ENCODE measurements around the gene CYSTM1. TPM values are rescaled to one million over a fixed set of nuclear protein-coding genes. Genes with fewer than 3 reads are reported as not detected.

Gene CYSTM1
- total RNA-seq, 1 experiment from 2014 or later = 43.3 TPM

DNA sequence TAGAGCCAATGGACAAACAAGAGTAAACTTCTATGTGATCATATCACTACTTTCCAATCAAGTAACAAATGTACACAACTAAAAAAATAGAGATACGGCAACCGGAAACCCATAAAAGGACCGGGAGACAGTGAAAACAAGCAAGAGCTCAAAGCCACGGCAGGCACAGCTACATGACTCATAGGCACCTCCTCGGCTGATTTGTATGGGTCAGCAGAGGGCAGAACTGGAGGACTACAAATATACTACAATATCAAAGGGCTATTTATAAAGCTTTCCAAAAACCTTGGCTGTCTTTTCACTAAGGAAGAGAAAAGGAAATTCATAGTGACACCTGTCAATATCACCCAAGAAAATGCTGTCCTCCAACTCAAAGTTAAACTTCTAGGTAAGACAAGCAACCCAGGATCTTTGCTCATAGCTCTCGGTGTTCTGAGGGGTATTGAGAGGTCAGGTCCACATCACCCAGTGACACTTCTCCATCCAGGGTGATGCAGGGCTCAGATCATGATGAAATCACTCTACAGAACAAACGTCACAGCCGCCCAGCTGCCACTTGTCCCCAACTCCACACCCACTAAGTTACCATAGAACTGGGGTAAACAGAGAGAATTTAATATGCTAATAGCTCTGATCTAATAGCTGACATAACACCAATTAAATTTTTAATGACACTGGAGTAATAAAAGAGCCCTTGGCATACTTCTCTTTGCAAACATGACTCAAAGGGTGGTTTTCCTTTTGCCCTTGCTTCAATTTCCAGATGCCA lies 86.6 kb downstream of the CYSTM1 start:
- peak; percentile 92 for ATAC-seq
- H3K9me3 ChIP-seq (ENCODE audit: low read length) = no peaks in the 10 kb centered on the region
- H3K4me1 ChIP-seq (ENCODE audit: insufficient read depth, low read length) = peaks cover 26% of the 10 kb centered on the region
- H3K4me2 ChIP-seq (ENCODE audit: low read length) = peak overlapping the region; percentile 71
- TF ChIP-seq, protein P1, sequence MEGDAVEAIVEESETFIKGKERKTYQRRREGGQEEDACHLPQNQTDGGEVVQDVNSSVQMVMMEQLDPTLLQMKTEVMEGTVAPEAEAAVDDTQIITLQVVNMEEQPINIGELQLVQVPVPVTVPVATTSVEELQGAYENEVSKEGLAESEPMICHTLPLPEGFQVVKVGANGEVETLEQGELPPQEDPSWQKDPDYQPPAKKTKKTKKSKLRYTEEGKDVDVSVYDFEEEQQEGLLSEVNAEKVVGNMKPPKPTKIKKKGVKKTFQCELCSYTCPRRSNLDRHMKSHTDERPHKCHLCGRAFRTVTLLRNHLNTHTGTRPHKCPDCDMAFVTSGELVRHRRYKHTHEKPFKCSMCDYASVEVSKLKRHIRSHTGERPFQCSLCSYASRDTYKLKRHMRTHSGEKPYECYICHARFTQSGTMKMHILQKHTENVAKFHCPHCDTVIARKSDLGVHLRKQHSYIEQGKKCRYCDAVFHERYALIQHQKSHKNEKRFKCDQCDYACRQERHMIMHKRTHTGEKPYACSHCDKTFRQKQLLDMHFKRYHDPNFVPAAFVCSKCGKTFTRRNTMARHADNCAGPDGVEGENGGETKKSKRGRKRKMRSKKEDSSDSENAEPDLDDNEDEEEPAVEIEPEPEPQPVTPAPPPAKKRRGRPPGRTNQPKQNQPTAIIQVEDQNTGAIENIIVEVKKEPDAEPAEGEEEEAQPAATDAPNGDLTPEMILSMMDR (conservative IDR thresholded peaks at IDR 0.05; ENCODE audit: low read depth, low read length) = peak; percentile 39; the same call in 1 of the 2 replicates
- TF ChIP-seq EZH2phosphoT487 (IDR thresholded peaks at IDR 0.05; ENCODE audit: borderline replicate concordance, low read length) = no peak
- H3K36me3 ChIP-seq (ENCODE audit: low read depth, low read length) = peaks cover 15% of the 10 kb centered on the region
- no peaks in the 10 kb centered on the region for H4K20me1 ChIP-seq (ENCODE audit: low read length)
- ChIA-PET POLR2A (ENCODE audit: unreplicated experiment) (interaction anchor here (0.5 to 2.2 kb wide), 9 partner anchors 10 to 1375 kb away, joined by 3 to 21 read pairs (median 6); partner anchors contain the start of genes HBEGF and HDAC3), CTCF (interaction anchor here (0.5 to 2.6 kb wide), 8 partner anchors 15 to 90 kb away, joined by 3 to 40 read pairs (median 4); partner anchors contain the start of gene HBEGF)
- intact Hi-C loops (cut with micrococcal nuclease) = loop anchor here (1.0 to 5.0 kb wide), 4 partner anchors 36 to 90 kb away; partner anchors contain the start of gene HBEGF
- peaks cover 61% of the 10 kb centered on the region for H3K79me2 ChIP-seq (ENCODE audit: low read length)
- no peaks in the 10 kb centered on the region for H3F3A ChIP-seq (ENCODE audit: low read length, unreplicated experiment)
- DNase-seq = peak; percentile 86
- H3K9me2 ChIP-seq (replicated peaks; ENCODE audit: low read length) = no peaks in the 10 kb centered on the region
- H3K4me3 ChIP-seq (ENCODE audit: low read length) = peak overlapping the region; percentile 15; the same call in 1 of the 2 replicates
- peak overlapping the region; percentile 87 for H3K27ac ChIP-seq (ENCODE audit: low read length)
- TSS peak; percentile 31 for BruUV-seq (replicated peaks)
- peak overlapping the region; percentile 50 for H3K9ac ChIP-seq (ENCODE audit: low read length)
- no peak overlapping the region for H2AFZ ChIP-seq (ENCODE audit: low read length)
- H3K27me3 ChIP-seq (ENCODE audit: low read length) = no peaks in the 10 kb centered on the region

DNA sequence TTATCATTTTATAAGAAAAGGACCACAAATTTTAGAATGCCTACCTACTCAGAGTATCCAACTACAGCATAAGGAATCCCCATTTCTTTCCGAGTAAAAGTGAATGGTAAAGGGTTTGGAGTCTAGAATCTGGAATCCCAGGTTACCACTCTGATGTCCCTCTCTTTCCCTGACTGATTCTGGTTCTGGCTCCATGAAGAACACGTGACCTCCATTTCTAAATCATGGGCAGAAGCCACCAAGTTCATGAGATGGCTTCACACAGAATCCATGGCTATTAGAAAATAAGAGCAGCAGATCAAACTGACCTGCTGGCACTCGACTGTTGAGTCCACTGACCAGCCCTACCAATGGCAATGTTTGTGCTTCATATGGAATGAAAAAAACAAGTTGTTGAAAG lies 87.2 kb downstream of the CYSTM1 start:
- no peak for DNase-seq
- CTCF ChIA-PET = interaction anchor here (0.5 to 2.6 kb wide), 7 partner anchors 15 to 90 kb away, joined by 3 to 40 read pairs (median 5); partner anchors contain the start of gene HBEGF
- H3F3A ChIP-seq (ENCODE audit: low read length, unreplicated experiment) = no peaks in the 10 kb centered on the region
- H3K36me3 ChIP-seq (ENCODE audit: low read depth, low read length) = peaks cover 15% of the 10 kb centered on the region
- no peaks in the 10 kb centered on the region for H3K27me3 ChIP-seq (ENCODE audit: low read length)
- peak overlapping the region; percentile 71 for H3K4me2 ChIP-seq (ENCODE audit: low read length)
- intact Hi-C loops (cut with micrococcal nuclease) = loop anchor here (5.0 kb wide), 2 partner anchors 35 to 50 kb away; no protein-coding TSS in a partner anchor
- no peaks in the 10 kb centered on the region for H3K9me3 ChIP-seq (ENCODE audit: low read length)
- POLR2A ChIA-PET (ENCODE audit: unreplicated experiment) = interaction anchor here (0.6 to 2.2 kb wide), 6 partner anchors 11 to 131 kb away, joined by 5 to 21 read pairs (median 7); partner anchors contain the start of gene HBEGF
- no peak overlapping the region for H3K4me3 ChIP-seq (ENCODE audit: low read length)
- no peaks in the 10 kb centered on the region for H3K9me2 ChIP-seq (replicated peaks; ENCODE audit: low read length)
- no peak overlapping the region for H3K9ac ChIP-seq (ENCODE audit: low read length)
- H2AFZ ChIP-seq (ENCODE audit: low read length) = no peak overlapping the region
- H3K4me1 ChIP-seq (ENCODE audit: insufficient read depth, low read length) = peaks cover 26% of the 10 kb centered on the region
- peak overlapping the region; percentile 87 for H3K27ac ChIP-seq (ENCODE audit: low read length)
- TF ChIP-seq, protein P1 (conservative IDR thresholded peaks at IDR 0.05; ENCODE audit: low read depth, low read length) = no peak
- no peak for TF ChIP-seq EZH2 (IDR thresholded peaks at IDR 0.05; ENCODE audit: low read length, unreplicated experiment)
- TF ChIP-seq EZH2phosphoT487 (IDR thresholded peaks at IDR 0.05; ENCODE audit: borderline replicate concordance, low read length) = no peak
- peak; percentile 6 for ATAC-seq
- BruUV-seq (replicated peaks) = TSS peak; percentile 94
- no peaks in the 10 kb centered on the region for H4K20me1 ChIP-seq (ENCODE audit: low read length)
- H3K79me2 ChIP-seq (ENCODE audit: low read length) = peaks cover 62% of the 10 kb centered on the region
